NOMO-1 treated with DMSO at 0.1 percent for 48 hours (cell line): ENCODE measurements around the gene ADAR.

Experiments used
- DNase-seq: peaks from one replicate; lab custom pipeline; 2025; ENCODE audit not compliant: unreplicated experiment; lab: John Stamatoyannopoulos, UW

The ADAR gene

GRCh38 chr1:154584267-154584994, 23.6 kb downstream of the ADAR start:
- no peak for DNase-seq

DNA sequence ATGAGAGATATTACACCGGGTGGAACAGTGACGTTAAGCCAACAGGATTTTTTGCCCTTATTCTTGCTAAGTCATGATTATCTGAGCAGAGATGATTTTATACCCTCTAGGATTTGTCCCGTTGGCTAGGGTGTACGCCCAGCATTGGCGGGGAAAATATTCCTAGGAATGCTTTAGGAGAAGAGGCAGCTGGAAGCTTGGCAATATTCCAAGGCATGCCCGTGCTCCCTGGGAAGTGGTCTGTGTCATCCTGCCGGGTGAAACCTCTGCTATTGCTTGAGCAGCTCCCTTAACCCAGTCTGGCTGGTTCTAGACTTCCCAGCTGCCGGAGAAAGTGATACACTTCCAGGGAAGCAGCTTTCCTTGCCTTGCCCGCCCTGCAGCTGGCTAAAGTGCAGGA, 24.2 kb downstream of the ADAR start:
- DNase-seq = no peak

DNA sequence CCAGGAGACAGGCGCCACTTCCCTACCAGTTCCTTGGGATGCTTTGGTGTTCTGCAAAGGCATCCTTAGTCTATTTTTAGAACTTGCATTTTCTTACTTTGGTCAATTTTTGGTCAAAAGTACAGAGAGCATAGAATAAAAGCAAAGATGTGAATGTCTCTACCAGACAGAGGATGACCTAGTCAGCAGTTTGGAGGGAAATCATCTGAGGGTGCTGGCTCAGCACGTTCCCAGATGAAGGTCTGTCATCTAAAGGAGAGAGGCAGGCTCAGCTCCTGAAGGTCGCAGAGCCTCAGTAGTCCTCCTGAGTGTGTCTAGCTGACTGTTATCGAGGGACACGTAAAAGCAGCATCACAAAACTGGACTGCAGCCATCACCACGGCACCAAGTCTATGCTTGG, 25.1 kb downstream of the ADAR start:
- DNase-seq = no peak

DNA sequence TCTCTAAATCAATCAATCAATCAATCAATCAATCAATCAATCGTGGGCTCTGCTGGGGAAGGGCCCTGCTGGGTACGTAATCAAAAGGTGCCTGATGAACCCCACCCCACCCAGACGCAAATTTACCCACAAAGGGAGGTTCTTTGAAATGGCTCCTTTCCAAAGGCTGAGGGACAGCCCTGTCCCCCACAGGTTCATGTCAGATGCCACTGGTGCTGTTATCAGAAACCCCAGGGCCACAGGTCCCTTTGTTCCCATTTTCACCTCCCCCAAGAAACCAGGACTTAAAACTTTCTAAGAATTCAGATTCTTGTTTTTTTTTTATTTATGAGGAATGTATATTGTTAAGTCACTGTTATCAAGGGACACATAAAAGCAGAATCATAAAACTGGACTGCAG, 26.2 kb downstream of the ADAR start:
- no peak for DNase-seq

GRCh38 chr1:154579374-154579773, 28.6 kb downstream of the ADAR start:
- DNase-seq = no peak

GRCh38 chr1:154578058-154578418, 29.9 kb downstream of the ADAR start:
- no peak for DNase-seq

GRCh38 chr1:154577346-154578057, 30.5 kb downstream of the ADAR start:
- no peak for DNase-seq

DNA sequence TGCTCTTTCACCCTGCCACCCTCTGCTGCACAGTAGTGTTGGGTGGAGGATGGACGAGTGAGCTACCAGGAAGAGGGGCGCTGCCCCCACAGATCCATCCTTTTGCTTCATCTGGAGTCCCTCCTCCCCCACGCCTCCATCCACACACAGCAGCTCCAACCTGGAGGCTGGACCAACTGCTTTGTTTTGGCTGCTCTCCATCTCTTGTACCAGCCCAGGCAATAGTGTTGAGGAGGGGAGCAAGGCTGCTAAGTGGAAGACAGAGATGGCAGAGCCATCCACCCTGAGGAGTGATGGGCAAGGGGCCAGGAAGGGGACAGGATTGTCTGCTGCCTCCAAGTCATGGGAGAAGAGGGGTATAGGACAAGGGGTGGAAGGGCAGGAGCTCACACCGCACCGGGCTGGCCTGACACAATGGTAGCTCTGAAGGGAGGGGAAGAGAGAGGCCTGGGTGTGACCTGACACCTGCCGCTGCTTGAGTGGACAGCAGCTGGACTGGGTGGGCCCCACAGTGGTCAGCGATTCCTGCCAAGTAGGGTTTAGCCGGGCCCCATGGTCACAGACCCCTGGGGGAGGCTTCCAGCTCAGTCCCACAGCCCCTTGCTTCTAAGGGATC, 31.9 kb downstream of the ADAR start:
- DNase-seq = no peak

GRCh38 chr1:154575147-154575927, 32.6 kb downstream of the ADAR start:
- no peak for DNase-seq

- no peak for DNase-seq
Measured at GRCh38 chr1:154574716-154575115, 33.3 kb downstream of the ADAR start.

DNA sequence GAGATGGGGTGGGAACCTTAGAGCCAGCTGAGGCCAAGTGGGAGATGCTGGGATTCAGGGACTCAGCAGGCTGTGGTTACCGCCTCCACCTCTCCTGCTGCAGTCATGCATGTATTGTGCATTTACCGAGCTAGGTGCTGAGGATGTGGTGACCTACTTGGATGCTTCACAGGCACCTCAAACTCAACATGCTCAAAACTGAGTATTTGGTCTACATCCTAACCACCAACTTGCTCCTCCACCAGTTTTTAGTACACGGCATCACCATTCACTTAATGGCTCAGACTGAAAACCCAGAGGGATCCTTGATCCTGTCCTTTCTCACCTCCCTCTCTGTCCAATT, 34.8 kb downstream of the ADAR start:
- no peak for DNase-seq

DNA sequence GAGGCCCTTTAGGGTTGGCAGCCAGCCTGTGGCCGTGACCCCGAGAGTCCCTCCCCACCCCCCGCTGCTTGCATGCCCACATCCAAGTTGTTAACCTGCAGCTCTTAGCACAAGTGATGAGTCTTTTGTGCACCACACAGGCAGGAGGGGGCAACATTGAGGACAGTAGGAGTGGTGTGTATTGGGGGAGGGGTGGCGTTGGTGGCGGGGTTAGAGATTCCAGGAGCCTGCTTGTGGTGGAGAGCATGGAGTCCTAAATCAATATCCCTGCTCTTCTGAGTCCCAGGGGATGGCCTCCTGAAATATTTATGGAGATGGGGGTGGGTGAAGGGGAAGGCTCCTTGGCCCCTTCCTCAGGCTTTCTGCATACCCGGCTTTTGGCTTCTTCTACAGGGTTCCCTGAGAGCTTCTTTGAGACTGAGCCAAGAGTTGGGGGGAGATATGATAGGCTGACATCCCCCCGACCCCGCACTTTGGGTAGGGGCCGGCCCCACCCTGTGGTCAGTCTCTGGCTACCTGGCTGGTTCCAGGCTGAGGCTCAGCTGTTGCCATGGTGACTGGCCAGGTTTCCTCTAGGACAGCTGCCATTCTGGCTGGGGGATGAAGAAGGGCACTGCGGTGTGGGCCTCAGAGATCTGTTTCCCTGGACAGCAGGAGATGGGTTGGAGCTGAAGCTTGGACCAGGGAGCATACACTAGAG, 35.4 kb downstream of the ADAR start:
- DNase-seq = no peak

DNA sequence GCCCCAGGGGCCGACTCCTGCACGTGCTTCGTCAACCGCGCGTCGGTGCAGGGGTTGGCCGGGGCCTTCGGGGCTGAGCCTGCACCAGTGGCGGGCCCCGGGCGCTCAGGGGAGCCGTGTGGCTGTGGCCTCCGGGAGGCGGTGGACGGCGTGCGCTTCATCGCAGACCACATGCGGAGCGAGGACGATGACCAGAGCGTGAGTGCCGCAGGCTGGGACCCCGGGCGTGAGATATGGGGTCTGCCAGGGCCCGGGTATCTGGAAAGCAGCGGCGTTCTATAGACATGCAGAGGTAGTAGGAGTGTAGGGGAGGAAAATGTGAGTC, 36.1 kb downstream of the ADAR start:
- no peak for DNase-seq

- DNase-seq = no peak
Measured at GRCh38 chr1:154571244-154571963, 36.6 kb downstream of the ADAR start.

DNA sequence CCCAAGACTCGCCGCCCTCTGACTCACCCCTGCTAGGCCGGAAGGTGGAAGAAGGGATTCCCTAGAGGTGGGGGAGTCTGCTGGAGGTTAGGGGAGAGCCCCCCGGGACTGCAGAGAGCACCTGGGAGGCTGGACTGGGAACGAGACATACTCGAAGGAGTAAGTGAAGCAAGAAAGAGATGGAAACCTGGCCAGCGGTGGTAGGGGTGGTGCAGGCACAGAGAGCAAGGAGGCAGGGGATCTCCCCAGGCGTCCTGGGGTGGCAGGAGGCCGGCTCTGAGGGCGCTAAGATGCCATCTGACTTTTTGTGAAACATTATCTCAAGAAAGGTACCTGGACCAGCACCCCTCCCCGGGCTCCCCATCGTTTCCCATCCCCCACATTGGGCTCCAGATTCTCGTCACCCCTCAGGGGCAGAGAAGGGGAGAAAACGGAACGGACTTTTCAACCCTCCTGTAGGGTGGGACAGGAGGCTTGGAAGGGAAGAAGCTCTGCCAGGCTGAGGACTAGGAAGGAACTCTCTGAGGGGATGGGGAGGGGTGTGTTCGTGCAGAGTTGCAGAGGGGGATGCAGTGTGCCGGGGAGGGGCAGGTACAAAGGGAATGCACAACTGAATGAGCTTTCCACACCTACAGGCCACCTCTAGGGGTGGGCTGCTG, 39.7 kb downstream of the ADAR start:
- DNase-seq = no peak

DNA sequence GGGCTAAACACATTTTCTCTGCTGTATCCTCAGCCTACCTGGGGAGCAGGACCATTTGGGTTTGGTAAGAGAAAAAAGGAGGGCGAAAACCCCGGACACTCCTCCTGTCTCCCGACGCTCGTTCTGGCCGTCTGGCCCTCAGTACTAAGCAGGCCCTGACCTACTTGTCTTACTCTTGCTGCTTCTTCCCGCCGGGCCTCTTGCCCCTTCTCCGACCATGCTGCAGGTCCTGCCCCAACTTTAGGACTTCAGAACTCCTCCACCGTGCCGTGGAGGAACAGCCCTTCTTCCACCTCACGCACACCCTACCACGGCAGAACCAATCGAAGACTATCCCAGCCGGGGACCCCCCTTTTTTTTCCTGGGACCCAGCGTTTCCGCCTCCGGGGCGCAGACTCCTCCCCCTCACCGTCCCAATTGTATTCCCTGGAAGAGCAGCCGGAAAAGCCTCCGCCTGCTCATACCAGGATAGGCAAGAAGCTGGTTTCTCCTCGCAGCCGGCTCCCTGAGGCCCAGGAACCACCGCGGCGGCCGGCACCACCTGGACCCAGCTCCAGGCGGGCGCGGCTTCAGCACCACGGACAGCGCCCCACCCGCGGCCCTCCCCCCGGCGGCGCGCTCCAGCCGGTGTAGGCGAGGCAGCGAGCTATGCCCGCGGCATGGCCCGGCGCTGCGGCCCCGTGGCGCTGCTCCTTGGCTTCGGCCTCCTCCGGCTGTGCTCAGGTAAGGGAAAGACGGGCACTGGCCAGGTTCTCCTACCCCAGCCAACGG, 40.4 kb downstream of the ADAR start, which contains the start of gene CHRNB2:
Gene CHRNB2 (plus strand): TSS at position 393 of the 771 bp plus-strand sequence. CDS start 267 bp downstream, at position 660.
- DNase-seq = peak; percentile 16

DNA sequence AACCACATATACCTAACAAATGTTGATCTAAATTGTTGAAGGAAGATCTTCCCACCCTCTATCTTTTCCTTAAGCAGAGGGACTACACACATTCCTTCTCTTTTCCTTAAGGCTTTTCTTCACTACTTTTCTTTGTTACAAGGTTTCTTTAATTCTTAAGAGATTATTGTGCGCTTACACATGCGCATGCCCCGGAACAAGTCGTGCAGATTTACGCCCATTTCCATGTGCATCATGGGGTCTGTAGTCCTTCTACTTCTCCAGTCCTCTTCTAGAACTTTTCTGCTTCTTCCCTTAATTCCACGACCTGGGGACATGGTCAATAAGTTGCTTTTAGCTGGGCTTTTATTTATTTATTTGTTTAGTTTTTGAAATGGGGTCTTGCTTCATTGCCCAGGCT, 42.1 kb downstream of the ADAR start:
- no peak for DNase-seq

DNA sequence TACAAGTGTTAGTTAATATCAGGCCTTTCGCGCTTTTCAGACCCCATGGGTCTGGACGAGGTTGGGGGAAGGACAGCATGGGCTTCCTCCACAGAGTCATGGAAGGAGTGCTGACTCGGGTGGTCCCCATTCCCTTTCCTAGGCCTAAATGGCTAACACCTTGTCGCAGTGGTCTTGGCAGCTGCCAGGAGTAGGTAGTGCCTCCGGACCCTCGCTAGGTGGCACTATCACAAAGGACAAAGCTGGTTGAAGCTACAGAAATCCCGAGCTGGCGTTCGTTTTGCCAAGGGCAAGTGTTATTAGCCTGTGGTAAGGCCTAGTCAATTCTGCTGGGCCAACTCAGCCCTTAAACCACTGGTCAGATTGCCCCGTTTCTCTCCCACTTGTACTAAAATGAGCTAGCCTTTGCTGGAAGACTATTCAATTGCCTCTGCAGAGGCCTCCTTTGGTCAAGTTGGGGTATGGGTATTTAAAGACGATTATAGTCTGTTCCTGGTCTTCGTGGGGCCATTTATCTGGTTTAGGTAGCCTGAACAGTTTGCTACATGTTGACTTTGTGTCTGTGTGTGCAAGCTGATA, 48.4 kb downstream of the ADAR start:
- peak; percentile 83 for DNase-seq
